ENCODE measurements around the gene CDHR4.
"Not testable (repeated sequence)": the region's sequence is repeated elsewhere in the genome, so short reads cannot be mapped to it uniquely, and the experiment has no call there.

The CDHR4 gene

GRCh38 chr3:49750056-49750455 lies 49.6 kb downstream of the CDHR4 start:
- no peak for TF ChIP-seq CTCF (IDR thresholded peaks at IDR 0.05; ENCODE audit: control insufficient read depth, insufficient read depth, low read depth, low read length, missing control alignments)
- H3K4me3 ChIP-seq (ENCODE audit: control insufficient read depth, low read depth, low read length), result no peak overlapping the region
- no peak for DNase-seq (ENCODE audit: low read depth)

- not testable (repeated sequence) for H3K4me3 ChIP-seq (ENCODE audit: control insufficient read depth, low read depth, low read length)
Observed at GRCh38 chr3:49748874-49749273, 50.8 kb downstream of the CDHR4 start.

GRCh38 chr3:49747792-49748480 lies 51.7 kb downstream of the CDHR4 start:
- no peak overlapping the region for H3K4me3 ChIP-seq (ENCODE audit: control insufficient read depth, low read depth, low read length)
- peak; percentile 33 for DNase-seq (ENCODE audit: low read depth)
- no peak for TF ChIP-seq CTCF (IDR thresholded peaks at IDR 0.05; ENCODE audit: control insufficient read depth, insufficient read depth, low read depth, low read length, missing control alignments)

More at GRCh38 chr3:49748874-49749273, 50.8 kb downstream of the CDHR4 start:
- DNase-seq (ENCODE audit: low read depth), result not testable (repeated sequence)

- DNase-seq (ENCODE audit: low read depth), result peak; percentile 5
- no peak overlapping the region for H3K4me3 ChIP-seq (ENCODE audit: control insufficient read depth, low read depth, low read length)
- TF ChIP-seq CTCF (IDR thresholded peaks at IDR 0.05; ENCODE audit: control insufficient read depth, insufficient read depth, low read depth, low read length, missing control alignments), result no peak
Observed at GRCh38 chr3:49745986-49746385, 53.7 kb downstream of the CDHR4 start.
